Measurements from ENCODE around the gene LRRN2.

The LRRN2 gene

GRCh38 chr1:204623365-204623893, 62.1 kb downstream of the LRRN2 start:
- no peak for TF ChIP-seq BHLHE40 (IDR thresholded peaks at IDR 0.05; ENCODE audit: borderline replicate concordance)
- TF ChIP-seq ARNT (IDR thresholded peaks at IDR 0.05): no peak
- no peak for TF ChIP-seq HDGF (IDR thresholded peaks at IDR 0.05; ENCODE audit: borderline replicate concordance)
- no peak for TF ChIP-seq FOXM1 (IDR thresholded peaks at IDR 0.05; ENCODE audit: borderline replicate concordance)
- no peak for TF ChIP-seq ZNF384 (IDR thresholded peaks at IDR 0.05)
- ChIA-PET POLR2A (interaction anchor here (1.0 kb wide), 1 partner anchor 108 kb away, joined by 3 read pairs; no protein-coding TSS in a partner anchor), CTCF (interaction anchor here (0.7 to 1.8 kb wide), 3 partner anchors 9 to 184 kb away, joined by 3 to 7 read pairs (median 4); no protein-coding TSS in a partner anchor)
- no peak for DNase-seq (ENCODE audit: extremely low spot score)

GRCh38 chr1:204621996-204622395, 63.5 kb downstream of the LRRN2 start:
- CTCF ChIA-PET: interaction anchor here (0.8 kb wide), 1 partner anchor 125 kb away, joined by 3 read pairs; no protein-coding TSS in a partner anchor
- POLR2A ChIA-PET: no interaction called here
- no peak for DNase-seq (ENCODE audit: extremely low spot score)
- TF ChIP-seq SUZ12 (IDR thresholded peaks at IDR 0.05): no peak

GRCh38 chr1:204621396-204621795, 64.1 kb downstream of the LRRN2 start:
- TF ChIP-seq L3MBTL2 (conservative IDR thresholded peaks at IDR 0.05): no peak
- no peak for TF ChIP-seq TARDBP (IDR thresholded peaks at IDR 0.05)
- no peak for TF ChIP-seq CTBP1 (IDR thresholded peaks at IDR 0.05; ENCODE audit: borderline replicate concordance)
- TF ChIP-seq LEF1 (IDR thresholded peaks at IDR 0.05; ENCODE audit: borderline replicate concordance): no peak
- TF ChIP-seq ELF4 (IDR thresholded peaks at IDR 0.05): no peak
- no peak for TF ChIP-seq BHLHE40 (IDR thresholded peaks at IDR 0.05; ENCODE audit: borderline replicate concordance)
- no peak for TF ChIP-seq SP1 (IDR thresholded peaks at IDR 0.05)
- TF ChIP-seq PKNOX1 (IDR thresholded peaks at IDR 0.05): no peak
- TF ChIP-seq FOXK2 (IDR thresholded peaks at IDR 0.05): no peak
- CTCF ChIA-PET: interaction anchor here (0.8 kb wide), 1 partner anchor 126 kb away, joined by 3 read pairs; no protein-coding TSS in a partner anchor
- POLR2A ChIA-PET: no interaction called here
- no peak for DNase-seq (ENCODE audit: extremely low spot score)

- TF ChIP-seq SUZ12 (IDR thresholded peaks at IDR 0.05): no peak
- TF ChIP-seq FOXK2 (IDR thresholded peaks at IDR 0.05): no peak
- no peak for TF ChIP-seq HDGF (IDR thresholded peaks at IDR 0.05; ENCODE audit: borderline replicate concordance)
- TF ChIP-seq PKNOX1 (IDR thresholded peaks at IDR 0.05): no peak
- no peak for TF ChIP-seq CTBP1 (IDR thresholded peaks at IDR 0.05; ENCODE audit: borderline replicate concordance)
- TF ChIP-seq FOXM1 (IDR thresholded peaks at IDR 0.05; ENCODE audit: borderline replicate concordance): no peak
- TF ChIP-seq LEF1 (IDR thresholded peaks at IDR 0.05; ENCODE audit: borderline replicate concordance): no peak
- no peak for TF ChIP-seq BHLHE40 (IDR thresholded peaks at IDR 0.05; ENCODE audit: borderline replicate concordance)
- TF ChIP-seq NFRKB (IDR thresholded peaks at IDR 0.05): no peak
- TF ChIP-seq ELF4 (IDR thresholded peaks at IDR 0.05): no peak
- POLR2A ChIA-PET: no interaction called here
- CTCF ChIA-PET: interaction anchor here (1.0 kb wide), 1 partner anchor 187 kb away, joined by 3 read pairs; no protein-coding TSS in a partner anchor
- no peak for DNase-seq (ENCODE audit: extremely low spot score)
Observed at GRCh38 chr1:204619721-204620120, 65.8 kb downstream of the LRRN2 start.

GRCh38 chr1:204618148-204618760, 67.3 kb downstream of the LRRN2 start:
- POLR2A ChIA-PET: no interaction called here
- DNase-seq (ENCODE audit: extremely low spot score): no peak
- CTCF ChIA-PET: no interaction called here
- TF ChIP-seq PKNOX1 (IDR thresholded peaks at IDR 0.05): no peak
- no peak for TF ChIP-seq FOXM1 (IDR thresholded peaks at IDR 0.05; ENCODE audit: borderline replicate concordance)
- no peak for TF ChIP-seq NFRKB (IDR thresholded peaks at IDR 0.05)
- TF ChIP-seq TARDBP (IDR thresholded peaks at IDR 0.05): no peak
- TF ChIP-seq L3MBTL2 (conservative IDR thresholded peaks at IDR 0.05): no peak

- POLR2A ChIA-PET: no interaction called here
- no peak for TF ChIP-seq FOXM1 (IDR thresholded peaks at IDR 0.05; ENCODE audit: borderline replicate concordance)
- no peak for TF ChIP-seq NFRKB (IDR thresholded peaks at IDR 0.05)
- CTCF ChIA-PET: interaction anchor here (1.4 kb wide), 1 partner anchor 189 kb away, joined by 4 read pairs; no protein-coding TSS in a partner anchor
- DNase-seq (ENCODE audit: extremely low spot score): no peak
Observed at GRCh38 chr1:204617256-204618147, 68.0 kb downstream of the LRRN2 start.

GRCh38 chr1:204616641-204617040, 68.9 kb downstream of the LRRN2 start:
- TF ChIP-seq FOXM1 (IDR thresholded peaks at IDR 0.05; ENCODE audit: borderline replicate concordance) (no peak), FOXK2 (IDR thresholded peaks at IDR 0.05) (no peak), FOXA1 (IDR thresholded peaks at IDR 0.05) (no peak), TARDBP (IDR thresholded peaks at IDR 0.05) (no peak), SP1 (IDR thresholded peaks at IDR 0.05) (no peak), ELF4 (IDR thresholded peaks at IDR 0.05) (no peak), ARNT (IDR thresholded peaks at IDR 0.05) (no peak), ZNF384 (IDR thresholded peaks at IDR 0.05) (no peak), HDGF (IDR thresholded peaks at IDR 0.05; ENCODE audit: borderline replicate concordance) (no peak), BHLHE40 (IDR thresholded peaks at IDR 0.05; ENCODE audit: borderline replicate concordance) (no peak), PKNOX1 (IDR thresholded peaks at IDR 0.05) (no peak), L3MBTL2 (conservative IDR thresholded peaks at IDR 0.05) (no peak), SUZ12 (IDR thresholded peaks at IDR 0.05) (no peak), NFRKB (IDR thresholded peaks at IDR 0.05) (no peak)
- CTCF ChIA-PET: interaction anchor here (1.4 kb wide), 1 partner anchor 190 kb away, joined by 4 read pairs; no protein-coding TSS in a partner anchor
- DNase-seq (ENCODE audit: extremely low spot score): no peak
- POLR2A ChIA-PET: no interaction called here
